Activated naive CD4-positive, alpha-beta T cell (primary cell): ENCODE measurements around the gene CCDC148.

Experiments used
- DNase-seq, 4 experiments: peaks; one replicate each; lab custom pipeline; 2025; lab: John Stamatoyannopoulos, UW

CCDC148 gene

GRCh38 chr2:158212301-158212700 is 244.3 kb downstream of the CCDC148 start:
- DNase-seq: no peak

DNA sequence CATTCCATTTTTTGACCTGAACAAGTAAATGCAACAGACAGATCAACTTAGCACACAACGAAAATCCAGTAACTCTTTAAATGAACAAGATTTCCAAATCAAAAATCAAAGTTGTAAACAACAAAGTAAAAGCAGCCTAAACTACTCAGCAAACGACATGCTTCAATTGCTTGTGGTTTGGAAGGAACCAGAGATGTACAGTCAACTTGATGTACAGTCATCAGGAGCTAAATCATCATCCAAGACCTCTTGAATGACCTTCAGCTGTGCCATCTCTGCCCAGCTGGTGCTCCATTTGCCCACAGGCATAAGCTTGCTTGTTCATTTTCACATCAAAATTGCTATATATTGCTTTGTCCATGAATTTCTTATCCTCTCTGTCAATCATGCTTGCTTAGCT is 245.1 kb downstream of the CCDC148 start:
- DNase-seq: no peak

DNA sequence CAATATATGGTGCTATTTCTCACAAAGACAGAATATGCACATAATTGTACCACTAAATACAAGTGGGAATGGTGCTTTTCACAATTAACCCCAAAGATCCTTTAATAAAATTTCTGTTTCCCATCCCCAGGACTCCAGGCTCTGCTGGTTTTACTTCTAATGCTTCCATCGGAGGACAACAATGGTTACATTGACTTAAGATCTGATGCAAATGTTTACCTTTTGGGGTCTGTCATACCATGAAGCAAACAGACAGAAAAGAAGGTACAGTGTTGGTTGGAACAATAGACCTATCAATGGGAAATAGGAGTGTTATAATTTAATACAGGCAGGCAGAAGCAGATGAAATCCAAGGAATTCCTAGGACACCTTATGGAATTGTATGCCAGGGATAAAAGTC is 249.2 kb downstream of the CCDC148 start:
- no peak for DNase-seq

DNA sequence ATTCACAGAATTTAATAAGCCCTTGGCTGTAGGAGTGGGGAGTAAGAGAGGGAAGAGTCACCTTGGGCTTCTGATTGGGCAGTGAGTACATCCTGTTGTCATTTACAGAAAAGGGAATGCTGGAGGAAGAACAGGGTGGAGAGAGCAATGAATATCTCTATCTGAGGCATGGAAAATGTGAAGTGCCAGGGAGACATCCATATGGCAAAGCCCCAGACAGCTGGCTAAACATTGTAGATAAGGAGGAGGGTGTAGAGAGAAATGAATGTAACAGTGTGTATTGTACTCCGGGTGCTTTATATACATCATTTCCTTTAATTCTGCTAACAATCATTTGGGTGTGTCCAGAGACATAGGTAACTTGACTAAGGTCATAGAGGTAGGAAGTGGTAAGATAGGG is 251.3 kb downstream of the CCDC148 start:
- no peak for DNase-seq

DNA sequence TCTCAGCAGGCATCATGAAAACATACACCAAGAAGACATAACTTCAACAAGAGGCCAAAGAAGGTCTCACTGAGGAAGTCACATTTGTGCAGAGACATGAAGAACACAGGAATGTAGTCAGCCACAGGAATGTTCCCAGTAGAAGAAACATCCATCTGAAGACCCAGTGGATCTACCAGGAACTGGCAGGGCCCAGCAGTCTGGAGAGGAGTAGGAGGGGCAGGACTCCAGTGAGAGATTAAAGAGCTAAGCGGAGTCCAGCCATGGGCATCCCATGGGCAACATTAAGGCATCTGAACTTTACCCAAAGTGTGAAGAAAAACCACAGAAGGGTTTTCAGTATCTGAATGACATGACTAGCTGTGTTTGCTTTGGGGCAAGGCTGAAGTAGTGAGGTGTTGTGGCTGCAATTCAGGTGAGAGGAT is 251.8 kb downstream of the CCDC148 start:
- no peak for DNase-seq

DNA sequence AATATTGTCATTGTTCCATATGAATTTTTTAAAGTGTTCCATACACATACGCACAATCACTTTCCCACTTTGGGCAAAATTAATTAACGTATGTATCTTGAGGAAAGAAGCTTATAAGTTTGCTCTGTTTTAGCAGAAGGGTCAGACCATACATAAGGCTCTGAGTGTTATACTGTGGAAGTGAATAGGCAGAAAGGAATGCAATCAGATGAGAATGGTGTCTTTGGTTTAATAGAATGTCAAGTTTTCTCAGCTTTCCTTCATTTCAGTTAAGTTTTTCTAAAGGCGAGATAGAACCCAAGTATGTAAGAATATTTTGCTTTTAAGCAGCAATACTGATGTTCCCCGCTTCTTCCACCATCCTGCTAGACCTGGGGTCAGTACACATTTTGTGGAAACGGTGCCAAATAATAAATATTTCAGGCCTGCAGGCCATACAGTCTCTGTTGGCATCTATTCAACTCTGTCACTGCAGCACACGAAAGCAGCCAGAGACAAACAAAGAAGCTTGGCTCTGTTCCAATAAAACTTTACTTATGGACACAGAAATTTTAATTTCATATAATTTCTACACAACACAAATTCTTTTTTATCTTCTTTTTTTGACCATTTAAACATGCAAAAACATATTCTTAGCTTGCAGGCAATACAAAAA is 254.3 kb downstream of the CCDC148 start:
- no peak for DNase-seq

GRCh38 chr2:158199928-158200650 is 256.5 kb downstream of the CCDC148 start:
- no peak for DNase-seq

DNA sequence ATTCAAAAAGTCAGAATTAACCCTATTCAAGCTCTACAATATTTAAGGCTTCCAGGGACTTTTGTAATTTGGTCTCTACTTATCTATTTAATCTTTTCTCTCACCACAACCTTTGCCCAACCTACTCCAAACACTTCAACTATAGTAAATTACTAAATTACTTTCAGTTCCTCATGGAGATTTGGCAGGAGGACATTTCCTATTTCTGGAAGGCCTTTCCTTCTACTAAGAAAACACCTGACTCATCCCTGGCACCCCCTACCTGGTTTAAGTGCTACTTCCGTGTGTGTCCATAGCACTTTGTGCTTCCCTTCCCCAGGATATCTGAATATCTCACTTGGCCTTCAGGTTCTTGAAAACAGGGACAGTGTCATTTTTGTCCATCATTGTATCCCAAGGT is 258.6 kb downstream of the CCDC148 start:
- DNase-seq: no peak

- no peak for DNase-seq
Observed at GRCh38 chr2:158194229-158194628, 262.3 kb downstream of the CCDC148 start.

GRCh38 chr2:158192515-158193443 is 263.8 kb downstream of the CCDC148 start:
- no peak for DNase-seq

DNA sequence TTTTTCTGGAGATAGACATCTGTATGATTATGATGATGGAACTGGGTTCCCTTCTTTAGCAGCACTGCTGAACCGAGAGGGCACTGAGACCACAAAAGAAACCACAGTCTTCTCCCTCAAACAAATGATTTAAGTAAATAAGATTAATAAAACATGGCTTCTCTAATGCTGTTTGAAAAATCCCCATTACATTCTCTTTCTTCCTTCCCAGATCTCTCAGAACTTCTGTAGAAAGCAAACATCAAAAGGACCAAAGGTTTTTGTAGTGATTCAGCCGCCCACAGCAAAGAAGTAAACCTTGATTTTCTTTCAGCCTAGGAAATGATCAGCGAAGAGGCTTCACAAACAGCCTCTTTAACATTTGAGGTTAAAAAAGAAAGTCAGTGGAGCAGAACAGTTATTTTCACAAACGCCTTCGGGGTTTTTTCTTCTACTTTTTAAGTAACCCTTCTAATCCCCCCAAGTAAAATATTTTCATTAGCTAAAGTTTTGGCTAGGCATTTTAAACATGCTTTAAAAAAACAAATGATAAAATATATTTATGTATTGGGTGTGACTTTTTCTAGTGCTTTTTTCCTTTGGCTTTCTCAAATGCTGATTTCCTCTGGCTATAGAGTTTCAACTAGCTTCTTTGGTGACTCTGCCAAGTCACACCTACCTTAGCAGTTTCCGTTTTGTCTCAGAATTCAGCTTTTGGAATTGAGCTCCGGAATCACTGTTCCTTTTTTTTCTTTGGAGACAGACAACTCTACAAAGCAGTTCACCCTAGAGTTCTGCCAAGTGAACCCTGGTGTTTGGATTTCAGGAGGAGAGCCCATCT is 265.3 kb downstream of the CCDC148 start:
- DNase-seq: no peak

- no peak for DNase-seq
Observed at GRCh38 chr2:158189526-158189925, 267.0 kb downstream of the CCDC148 start.

GRCh38 chr2:158187908-158188307 is 268.6 kb downstream of the CCDC148 start:
- DNase-seq: no peak

DNA sequence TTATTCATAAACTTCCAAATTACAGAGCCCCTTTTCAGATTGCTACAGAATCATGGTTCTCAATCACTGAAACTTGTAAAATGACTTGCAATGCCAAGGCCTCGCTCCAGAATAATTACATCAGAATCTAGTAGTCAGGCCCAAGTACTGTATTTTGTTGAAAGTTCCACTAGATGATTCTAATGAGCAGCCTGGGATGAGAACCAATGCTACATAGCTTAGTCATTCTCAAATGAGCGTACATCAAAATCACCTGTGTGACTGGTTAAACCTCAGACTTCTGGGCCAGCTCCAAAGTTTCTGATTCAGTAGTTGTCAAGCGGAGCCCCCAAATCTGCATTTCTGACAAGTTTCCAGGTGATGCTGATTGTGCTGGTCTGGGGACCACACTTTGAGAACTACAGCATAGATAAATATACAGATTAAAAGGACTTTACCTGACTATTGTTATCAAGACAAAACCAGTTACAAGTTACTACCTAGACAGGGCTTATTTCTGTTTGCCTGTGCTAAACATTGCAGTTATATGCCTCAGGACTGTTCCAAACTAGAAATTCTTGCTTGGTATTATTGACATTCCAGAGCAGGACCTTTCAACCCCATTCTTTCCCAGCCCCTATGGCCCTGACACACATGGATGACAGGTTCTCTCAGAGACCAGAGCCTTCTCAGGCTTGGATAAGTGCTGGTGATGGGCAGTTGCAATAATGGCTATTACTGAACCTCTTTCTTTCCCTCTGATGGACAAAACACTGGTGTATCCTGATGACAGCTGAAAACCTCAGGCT is 271.8 kb downstream of the CCDC148 start:
- DNase-seq: no peak

- DNase-seq: no peak
Observed at GRCh38 chr2:158184001-158184400, 272.6 kb downstream of the CCDC148 start.

- no peak for DNase-seq
Observed at GRCh38 chr2:158182676-158183295, 273.8 kb downstream of the CCDC148 start.

GRCh38 chr2:158181171-158181570 is 275.4 kb downstream of the CCDC148 start:
- no peak for DNase-seq

GRCh38 chr2:158179660-158180059 is 276.9 kb downstream of the CCDC148 start:
- no peak for DNase-seq

GRCh38 chr2:158178646-158179045 is 277.9 kb downstream of the CCDC148 start:
- DNase-seq: no peak

GRCh38 chr2:158174956-158175355 is 281.6 kb downstream of the CCDC148 start:
- DNase-seq: no peak

GRCh38 chr2:158174495-158174894 is 282.1 kb downstream of the CCDC148 start:
- DNase-seq: no peak
